ENCODE measurements around the gene SPATS2.

DNA sequence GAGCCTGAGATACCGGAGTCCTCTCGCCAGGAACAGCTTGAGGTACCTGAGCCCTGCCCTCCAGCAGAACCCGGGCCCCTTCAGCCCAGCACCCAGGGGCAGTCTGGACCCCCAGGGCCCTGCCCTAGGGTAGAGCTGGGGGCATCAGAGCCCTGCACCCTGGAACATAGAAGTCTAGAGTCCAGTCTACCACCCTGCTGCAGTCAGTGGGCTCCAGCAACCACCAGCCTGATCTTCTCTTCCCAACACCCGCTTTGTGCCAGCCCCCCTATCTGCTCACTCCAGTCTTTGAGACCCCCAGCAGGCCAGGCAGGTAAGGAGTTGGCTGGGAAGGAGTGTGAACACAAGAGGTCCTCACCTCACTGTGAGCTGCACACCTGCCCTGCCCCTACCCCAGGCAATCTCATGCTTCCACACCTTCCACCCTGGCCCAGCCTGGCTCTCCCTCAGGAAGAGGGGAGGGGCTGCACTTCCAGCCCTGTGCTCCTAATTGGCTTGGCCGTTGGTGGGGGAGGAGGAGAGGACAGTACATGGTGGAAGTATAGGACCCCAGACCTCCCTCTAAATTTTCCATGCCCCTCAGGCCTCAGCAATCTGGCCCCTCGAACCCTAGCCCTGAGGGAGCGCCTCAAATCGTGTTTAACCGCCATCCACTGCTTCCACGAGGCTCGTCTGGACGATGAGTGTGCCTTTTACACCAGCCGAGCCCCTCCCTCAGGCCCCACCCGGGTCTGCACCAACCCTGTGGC lies 36.5 kb upstream of the SPATS2 start:
- no peak for TF ChIP-seq CHD2 (IDR thresholded peaks at IDR 0.05; ENCODE audit: low read length, partially characterized antibody)
- TF ChIP-seq, protein P1, sequence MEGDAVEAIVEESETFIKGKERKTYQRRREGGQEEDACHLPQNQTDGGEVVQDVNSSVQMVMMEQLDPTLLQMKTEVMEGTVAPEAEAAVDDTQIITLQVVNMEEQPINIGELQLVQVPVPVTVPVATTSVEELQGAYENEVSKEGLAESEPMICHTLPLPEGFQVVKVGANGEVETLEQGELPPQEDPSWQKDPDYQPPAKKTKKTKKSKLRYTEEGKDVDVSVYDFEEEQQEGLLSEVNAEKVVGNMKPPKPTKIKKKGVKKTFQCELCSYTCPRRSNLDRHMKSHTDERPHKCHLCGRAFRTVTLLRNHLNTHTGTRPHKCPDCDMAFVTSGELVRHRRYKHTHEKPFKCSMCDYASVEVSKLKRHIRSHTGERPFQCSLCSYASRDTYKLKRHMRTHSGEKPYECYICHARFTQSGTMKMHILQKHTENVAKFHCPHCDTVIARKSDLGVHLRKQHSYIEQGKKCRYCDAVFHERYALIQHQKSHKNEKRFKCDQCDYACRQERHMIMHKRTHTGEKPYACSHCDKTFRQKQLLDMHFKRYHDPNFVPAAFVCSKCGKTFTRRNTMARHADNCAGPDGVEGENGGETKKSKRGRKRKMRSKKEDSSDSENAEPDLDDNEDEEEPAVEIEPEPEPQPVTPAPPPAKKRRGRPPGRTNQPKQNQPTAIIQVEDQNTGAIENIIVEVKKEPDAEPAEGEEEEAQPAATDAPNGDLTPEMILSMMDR (IDR thresholded peaks at IDR 0.05), result no peak
- TF ChIP-seq, protein P2, sequence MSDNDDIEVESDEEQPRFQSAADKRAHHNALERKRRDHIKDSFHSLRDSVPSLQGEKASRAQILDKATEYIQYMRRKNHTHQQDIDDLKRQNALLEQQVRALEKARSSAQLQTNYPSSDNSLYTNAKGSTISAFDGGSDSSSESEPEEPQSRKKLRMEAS (IDR thresholded peaks at IDR 0.05; ENCODE audit: low read depth), result no peak
- TF ChIP-seq NRF1 (IDR thresholded peaks at IDR 0.05; ENCODE audit: low read depth, low read length), result no peak
- TF ChIP-seq, protein P3, sequence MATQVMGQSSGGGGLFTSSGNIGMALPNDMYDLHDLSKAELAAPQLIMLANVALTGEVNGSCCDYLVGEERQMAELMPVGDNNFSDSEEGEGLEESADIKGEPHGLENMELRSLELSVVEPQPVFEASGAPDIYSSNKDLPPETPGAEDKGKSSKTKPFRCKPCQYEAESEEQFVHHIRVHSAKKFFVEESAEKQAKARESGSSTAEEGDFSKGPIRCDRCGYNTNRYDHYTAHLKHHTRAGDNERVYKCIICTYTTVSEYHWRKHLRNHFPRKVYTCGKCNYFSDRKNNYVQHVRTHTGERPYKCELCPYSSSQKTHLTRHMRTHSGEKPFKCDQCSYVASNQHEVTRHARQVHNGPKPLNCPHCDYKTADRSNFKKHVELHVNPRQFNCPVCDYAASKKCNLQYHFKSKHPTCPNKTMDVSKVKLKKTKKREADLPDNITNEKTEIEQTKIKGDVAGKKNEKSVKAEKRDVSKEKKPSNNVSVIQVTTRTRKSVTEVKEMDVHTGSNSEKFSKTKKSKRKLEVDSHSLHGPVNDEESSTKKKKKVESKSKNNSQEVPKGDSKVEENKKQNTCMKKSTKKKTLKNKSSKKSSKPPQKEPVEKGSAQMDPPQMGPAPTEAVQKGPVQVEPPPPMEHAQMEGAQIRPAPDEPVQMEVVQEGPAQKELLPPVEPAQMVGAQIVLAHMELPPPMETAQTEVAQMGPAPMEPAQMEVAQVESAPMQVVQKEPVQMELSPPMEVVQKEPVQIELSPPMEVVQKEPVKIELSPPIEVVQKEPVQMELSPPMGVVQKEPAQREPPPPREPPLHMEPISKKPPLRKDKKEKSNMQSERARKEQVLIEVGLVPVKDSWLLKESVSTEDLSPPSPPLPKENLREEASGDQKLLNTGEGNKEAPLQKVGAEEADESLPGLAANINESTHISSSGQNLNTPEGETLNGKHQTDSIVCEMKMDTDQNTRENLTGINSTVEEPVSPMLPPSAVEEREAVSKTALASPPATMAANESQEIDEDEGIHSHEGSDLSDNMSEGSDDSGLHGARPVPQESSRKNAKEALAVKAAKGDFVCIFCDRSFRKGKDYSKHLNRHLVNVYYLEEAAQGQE (IDR thresholded peaks at IDR 0.05; ENCODE audit: low read depth, low read length), result no peak
- TF ChIP-seq RAD21 (IDR thresholded peaks at IDR 0.05; ENCODE audit: low read length), result no peak
- TF ChIP-seq TCF12 (IDR thresholded peaks at IDR 0.05), result no peak
- TF ChIP-seq, protein P4, sequence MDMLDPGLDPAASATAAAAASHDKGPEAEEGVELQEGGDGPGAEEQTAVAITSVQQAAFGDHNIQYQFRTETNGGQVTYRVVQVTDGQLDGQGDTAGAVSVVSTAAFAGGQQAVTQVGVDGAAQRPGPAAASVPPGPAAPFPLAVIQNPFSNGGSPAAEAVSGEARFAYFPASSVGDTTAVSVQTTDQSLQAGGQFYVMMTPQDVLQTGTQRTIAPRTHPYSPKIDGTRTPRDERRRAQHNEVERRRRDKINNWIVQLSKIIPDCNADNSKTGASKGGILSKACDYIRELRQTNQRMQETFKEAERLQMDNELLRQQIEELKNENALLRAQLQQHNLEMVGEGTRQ (IDR thresholded peaks at IDR 0.05; ENCODE audit: borderline replicate concordance, low read depth, low read length), result no peak
- TF ChIP-seq RXRA (IDR thresholded peaks at IDR 0.05; ENCODE audit: borderline replicate concordance, low read depth), result no peak
- TF ChIP-seq, protein P5, sequence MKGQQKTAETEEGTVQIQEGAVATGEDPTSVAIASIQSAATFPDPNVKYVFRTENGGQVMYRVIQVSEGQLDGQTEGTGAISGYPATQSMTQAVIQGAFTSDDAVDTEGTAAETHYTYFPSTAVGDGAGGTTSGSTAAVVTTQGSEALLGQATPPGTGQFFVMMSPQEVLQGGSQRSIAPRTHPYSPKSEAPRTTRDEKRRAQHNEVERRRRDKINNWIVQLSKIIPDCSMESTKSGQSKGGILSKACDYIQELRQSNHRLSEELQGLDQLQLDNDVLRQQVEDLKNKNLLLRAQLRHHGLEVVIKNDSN (IDR thresholded peaks at IDR 0.05; ENCODE audit: borderline replicate concordance, low read depth), result no peak
